GM13976 (cell line): ENCODE data around the gene TMBIM4.

Experiments used
- DNase-seq: peaks from one replicate; pipeline ENCODE4 v3.0.0; 2012; ENCODE audit warnings: low spot score
- in situ Hi-C: fragments of 300-500 bp; cut with MboI; formaldehyde crosslinking; loops from one replicate; pipeline ENCODE4 v1.12.0; 2022; ENCODE audit warnings: low sequenced_read_pairs, mixed read lengths, inconsistent platforms; ENCODE audit not compliant: unreplicated experiment
- TF ChIP-seq, protein P1 (sequence below): IDR thresholded peaks from 2 replicates; pipeline ENCODE4 v1.5.1; 2012; ENCODE audit warnings: borderline replicate concordance, mild to moderate bottlenecking; ENCODE audit not compliant: insufficient read depth; ENCODE audit errors: extremely low read depth, missing control alignments, control extremely low read depth

TMBIM4 gene

DNA sequence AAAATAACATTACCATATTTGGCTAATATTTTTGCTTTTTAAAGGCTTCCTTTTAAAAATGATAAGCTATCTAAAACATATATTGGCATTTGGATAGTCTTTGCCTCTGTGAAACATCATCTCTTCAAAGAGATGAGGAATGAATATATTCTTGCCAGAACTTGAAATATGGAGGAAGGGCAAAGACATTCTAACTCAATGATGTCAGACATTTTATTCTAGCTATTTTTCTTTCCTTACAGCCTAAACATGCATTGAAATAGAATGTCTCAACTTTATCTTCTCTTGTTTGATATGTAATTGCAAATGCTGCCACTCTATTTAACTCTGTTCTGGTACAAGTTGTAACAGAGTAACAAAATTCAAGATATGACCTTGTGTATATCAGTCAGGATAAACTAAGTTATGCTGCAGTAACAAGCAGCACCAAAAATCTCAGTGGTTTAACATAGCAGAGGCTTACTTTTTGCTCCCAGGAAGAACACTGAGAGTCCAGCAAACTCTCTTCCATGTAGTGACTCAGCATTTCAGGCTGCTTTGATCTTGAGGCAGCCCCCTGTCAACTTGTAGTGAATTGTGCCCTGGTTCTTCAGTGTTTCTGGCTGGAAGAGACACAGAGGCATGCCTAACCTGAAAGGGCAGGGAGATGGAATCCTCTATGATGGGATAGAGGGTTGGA lies 30.2 kb upstream of the TMBIM4 start:
- TF ChIP-seq, protein P1, sequence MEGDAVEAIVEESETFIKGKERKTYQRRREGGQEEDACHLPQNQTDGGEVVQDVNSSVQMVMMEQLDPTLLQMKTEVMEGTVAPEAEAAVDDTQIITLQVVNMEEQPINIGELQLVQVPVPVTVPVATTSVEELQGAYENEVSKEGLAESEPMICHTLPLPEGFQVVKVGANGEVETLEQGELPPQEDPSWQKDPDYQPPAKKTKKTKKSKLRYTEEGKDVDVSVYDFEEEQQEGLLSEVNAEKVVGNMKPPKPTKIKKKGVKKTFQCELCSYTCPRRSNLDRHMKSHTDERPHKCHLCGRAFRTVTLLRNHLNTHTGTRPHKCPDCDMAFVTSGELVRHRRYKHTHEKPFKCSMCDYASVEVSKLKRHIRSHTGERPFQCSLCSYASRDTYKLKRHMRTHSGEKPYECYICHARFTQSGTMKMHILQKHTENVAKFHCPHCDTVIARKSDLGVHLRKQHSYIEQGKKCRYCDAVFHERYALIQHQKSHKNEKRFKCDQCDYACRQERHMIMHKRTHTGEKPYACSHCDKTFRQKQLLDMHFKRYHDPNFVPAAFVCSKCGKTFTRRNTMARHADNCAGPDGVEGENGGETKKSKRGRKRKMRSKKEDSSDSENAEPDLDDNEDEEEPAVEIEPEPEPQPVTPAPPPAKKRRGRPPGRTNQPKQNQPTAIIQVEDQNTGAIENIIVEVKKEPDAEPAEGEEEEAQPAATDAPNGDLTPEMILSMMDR, result no peak
- no peak for DNase-seq
- in situ Hi-C loops, result no loop called here

DNA sequence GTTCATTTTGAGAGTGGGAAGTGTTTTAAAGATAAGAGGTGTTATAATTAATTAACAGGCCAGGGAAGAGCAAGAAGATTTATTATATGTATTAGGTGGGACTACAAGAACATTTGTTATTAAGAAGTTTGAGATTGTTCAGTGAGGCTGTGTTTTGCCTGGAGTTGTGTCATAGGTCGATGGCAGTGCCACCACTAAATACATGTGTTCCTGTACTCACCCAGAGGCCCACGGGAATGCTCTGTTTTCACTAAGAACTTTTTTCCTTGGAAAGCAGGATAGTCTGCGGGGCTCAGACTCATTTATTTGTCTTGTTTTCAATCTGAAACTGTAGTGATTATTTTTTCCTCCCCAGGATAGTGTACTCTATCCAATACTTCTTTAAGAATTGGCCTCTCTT lies 29.3 kb upstream of the TMBIM4 start:
- in situ Hi-C loops, result no loop called here
- TF ChIP-seq, protein P1, result no peak
- no peak for DNase-seq

DNA sequence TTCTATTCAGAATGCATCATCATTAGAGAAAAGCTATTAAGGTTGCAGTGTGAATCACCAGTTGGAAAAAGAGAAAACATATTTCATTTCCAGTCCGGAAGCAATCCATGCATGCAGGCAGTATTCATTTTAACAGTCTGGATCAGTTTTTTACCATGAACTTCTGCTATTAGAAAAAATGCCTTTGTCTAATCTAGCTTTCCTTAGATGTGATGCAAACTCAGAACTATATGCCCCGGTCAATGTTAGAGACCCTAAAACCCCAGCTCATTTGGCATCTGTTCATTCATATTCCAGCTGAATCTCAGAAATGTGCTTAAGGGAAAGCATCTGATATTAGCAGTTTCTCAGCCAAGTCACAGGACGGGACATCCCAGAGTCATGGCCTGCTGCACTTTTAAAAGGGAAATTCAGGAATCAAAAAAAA lies 27.7 kb upstream of the TMBIM4 start:
- TF ChIP-seq, protein P1, result no peak
- no peak for DNase-seq
- in situ Hi-C loops, result no loop called here

DNA sequence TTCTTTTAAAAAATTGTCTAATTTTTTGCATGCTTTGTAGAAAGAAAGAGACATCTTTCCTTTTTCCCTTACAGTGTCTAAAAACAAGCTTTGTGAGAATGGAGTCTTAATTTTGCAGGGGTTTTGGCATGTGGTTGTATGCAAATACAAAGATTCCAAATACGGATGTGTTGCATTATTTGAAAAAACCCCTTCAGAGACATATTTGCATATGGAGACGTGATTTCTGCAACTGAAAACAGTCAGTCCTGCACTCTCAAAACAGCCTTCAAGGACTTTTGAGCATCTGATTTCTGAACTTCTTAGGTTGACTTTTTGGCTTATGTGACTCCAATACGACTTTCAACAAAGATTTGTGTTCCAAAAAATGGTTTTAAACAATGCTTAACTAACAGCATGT lies 27.0 kb upstream of the TMBIM4 start:
- in situ Hi-C loops, result no loop called here
- peak; percentile 54 for DNase-seq
- TF ChIP-seq, protein P1, result no peak

DNA sequence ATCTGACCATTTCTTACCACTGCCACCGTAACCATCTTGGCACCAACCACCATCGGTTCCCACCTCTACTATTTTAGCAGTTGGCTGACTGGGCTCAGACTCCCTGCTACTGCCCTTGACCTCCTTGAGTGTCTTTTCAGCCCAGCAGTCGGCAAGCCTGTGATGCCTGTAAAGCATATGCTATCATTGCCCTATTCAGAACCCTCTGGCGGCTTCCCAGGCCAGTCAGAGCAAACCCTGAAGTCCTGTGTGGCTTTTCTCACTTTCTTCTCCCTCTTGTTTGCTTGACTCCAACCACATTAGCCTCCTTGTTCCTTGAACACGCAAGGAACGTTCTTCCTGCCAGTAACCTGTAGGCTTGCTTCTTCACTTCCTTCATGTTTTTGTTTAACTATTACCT lies 25.4 kb upstream of the TMBIM4 start:
- no peak for DNase-seq
- in situ Hi-C loops, result no loop called here
- TF ChIP-seq, protein P1, result no peak

DNA sequence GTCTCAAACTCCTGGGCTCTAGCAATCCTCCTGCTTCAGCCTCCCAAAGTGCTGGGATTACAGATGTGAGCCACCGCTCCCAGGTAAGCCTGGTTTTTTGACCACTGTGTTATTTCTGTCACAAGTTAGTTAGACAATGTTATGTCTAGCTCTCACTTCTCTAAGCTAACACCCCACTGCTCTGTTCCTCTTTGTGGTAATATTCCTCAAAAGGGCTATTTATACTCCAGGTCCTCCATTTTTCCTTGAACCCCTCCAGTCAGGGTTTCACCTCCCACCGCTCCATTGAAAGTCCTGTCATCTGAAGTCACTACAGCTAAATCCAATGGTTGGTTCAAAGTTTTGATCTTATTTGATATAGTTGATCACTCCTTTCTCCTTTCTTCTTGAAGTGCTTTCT lies 24.3 kb upstream of the TMBIM4 start:
- in situ Hi-C loops, result no loop called here
- TF ChIP-seq, protein P1, result no peak
- DNase-seq, result no peak

DNA sequence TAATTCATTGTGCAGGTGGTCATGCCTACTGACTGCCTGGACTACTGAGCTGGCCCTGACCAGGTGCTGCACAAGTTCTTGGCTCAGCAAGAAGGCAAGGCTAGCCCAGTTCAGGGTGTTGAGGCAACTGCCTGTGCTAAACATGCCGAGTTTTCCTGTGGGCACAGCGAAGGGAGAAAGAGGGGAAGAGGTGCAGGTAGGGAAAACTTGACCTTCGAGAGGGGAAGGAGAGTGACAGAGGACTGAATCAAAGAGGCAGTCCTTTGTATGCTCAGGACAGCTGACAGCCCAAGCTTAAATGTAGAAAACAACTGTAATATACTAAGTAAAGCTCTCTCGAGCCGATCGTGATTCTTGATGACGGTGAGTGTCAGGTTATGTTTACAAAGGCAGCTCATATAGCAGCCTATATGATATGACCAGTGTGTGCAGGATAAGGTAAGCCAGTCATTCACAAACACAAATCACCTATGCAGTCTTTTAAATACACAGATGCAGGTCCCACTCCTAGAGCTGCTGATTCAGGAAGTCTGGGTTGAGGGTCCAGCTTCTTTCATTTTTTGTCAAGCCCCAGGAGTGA lies 21.8 kb upstream of the TMBIM4 start:
- in situ Hi-C loops, result no loop called here

More for the DNA sequence above, 21.8 kb upstream of the TMBIM4 start:
- DNase-seq, result no peak
- TF ChIP-seq, protein P1, result no peak
